ENCODE results near the gene TCF12. TPM values are rescaled to one million over a fixed set of nuclear protein-coding genes. Genes with fewer than 3 reads are reported as not detected.
"Not testable (repeated sequence)": the region's sequence is repeated elsewhere in the genome, so short reads cannot be mapped to it uniquely, and the experiment has no call there.

TCF12 gene
- total RNA-seq, 1 donor from 2014 or later: 144 TPM

DNA sequence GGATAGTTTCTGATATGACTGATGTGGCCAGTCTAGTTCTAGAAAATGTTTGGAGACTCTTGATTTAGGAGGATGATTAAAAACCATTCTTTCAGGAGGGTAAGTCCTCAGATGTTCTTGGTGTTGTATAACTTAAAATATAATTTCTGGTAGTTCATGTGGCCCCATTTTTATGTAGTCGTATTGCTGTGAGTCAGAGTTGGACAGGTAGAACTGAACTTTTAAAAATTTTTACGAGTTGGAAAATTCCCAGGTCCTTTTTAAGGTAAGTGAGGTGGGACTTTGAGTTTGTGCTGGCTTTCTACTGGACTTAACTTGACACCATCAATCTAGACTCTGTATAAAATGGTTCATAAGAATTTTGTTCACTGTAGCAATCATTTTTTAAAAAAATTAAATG is 92.3 kb downstream of the TCF12 start:
- Histone ChIP-seq H3K4me3 (no peak overlapping the region), H3K4me1 (no peaks in the 10 kb centered on the region), H3K9me3 (no peaks in the 10 kb centered on the region), H3K27ac (no peak overlapping the region), H3K27me3 (no peaks in the 10 kb centered on the region), H3K36me3 (no peaks in the 10 kb centered on the region)
- no peak for DNase-seq (ENCODE audit: low spot score in 2 of 2)
- TF ChIP-seq, protein P1, sequence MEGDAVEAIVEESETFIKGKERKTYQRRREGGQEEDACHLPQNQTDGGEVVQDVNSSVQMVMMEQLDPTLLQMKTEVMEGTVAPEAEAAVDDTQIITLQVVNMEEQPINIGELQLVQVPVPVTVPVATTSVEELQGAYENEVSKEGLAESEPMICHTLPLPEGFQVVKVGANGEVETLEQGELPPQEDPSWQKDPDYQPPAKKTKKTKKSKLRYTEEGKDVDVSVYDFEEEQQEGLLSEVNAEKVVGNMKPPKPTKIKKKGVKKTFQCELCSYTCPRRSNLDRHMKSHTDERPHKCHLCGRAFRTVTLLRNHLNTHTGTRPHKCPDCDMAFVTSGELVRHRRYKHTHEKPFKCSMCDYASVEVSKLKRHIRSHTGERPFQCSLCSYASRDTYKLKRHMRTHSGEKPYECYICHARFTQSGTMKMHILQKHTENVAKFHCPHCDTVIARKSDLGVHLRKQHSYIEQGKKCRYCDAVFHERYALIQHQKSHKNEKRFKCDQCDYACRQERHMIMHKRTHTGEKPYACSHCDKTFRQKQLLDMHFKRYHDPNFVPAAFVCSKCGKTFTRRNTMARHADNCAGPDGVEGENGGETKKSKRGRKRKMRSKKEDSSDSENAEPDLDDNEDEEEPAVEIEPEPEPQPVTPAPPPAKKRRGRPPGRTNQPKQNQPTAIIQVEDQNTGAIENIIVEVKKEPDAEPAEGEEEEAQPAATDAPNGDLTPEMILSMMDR (IDR thresholded peaks at IDR 0.05): no peak
- intact Hi-C loops (cut with DNase I): no loop called here

DNA sequence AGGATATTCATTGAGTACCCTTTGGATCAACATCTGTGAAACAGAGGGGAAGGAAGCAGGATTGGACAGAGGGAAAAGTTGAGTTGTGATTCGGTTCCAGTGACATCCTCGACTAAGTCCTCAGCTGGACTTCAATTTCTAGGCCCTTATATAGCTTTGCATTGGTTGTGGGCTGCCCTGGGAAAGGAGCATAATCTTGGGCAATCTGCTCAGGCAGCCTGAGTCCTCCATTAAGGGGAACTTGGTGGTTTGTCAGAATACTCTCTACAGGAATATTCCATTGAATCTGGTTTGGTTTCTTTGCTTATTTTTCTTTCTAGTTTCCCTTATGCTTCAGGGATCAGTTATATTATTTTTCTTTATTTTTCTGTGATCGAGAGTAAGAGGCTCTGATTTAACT is 94.1 kb downstream of the TCF12 start:
- H3K27ac ChIP-seq: no peak overlapping the region
- no peaks in the 10 kb centered on the region for H3K9me3 ChIP-seq
- no peak overlapping the region for H3K4me3 ChIP-seq
- H3K4me1 ChIP-seq: no peaks in the 10 kb centered on the region
- intact Hi-C loops (cut with DNase I): no loop called here
- DNase-seq (ENCODE audit: low spot score in 2 of 2): no peak
- no peaks in the 10 kb centered on the region for H3K36me3 ChIP-seq
- no peaks in the 10 kb centered on the region for H3K27me3 ChIP-seq
- TF ChIP-seq, protein P1 (IDR thresholded peaks at IDR 0.05): no peak

DNA sequence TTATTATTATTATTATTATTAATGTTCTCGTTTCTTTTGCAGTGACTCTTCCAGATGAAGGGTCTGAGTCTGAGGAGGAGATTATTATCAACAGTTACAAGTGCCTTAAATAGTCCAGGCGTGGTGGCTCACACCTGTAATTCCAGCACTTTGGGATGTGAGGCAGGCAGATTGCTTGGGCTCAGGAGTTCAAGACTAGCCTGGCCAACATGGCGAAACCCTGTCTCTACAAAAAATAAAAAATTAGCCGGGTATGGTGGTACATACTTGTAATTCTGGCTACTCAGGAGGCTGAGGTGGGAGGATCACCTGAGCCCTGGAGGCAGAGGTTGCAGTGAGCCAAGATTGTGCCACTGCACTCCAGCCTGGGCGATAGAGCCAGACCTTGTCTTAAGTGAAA is 96.5 kb downstream of the TCF12 start:
- intact Hi-C loops (cut with DNase I); H3K27me3 ChIP-seq; DNase-seq (ENCODE audit: low spot score in 2 of 2); H3K4me3 ChIP-seq; H3K4me1 ChIP-seq; H3K9me3 ChIP-seq; H3K27ac ChIP-seq; H3K36me3 ChIP-seq: not testable (repeated sequence)

DNA sequence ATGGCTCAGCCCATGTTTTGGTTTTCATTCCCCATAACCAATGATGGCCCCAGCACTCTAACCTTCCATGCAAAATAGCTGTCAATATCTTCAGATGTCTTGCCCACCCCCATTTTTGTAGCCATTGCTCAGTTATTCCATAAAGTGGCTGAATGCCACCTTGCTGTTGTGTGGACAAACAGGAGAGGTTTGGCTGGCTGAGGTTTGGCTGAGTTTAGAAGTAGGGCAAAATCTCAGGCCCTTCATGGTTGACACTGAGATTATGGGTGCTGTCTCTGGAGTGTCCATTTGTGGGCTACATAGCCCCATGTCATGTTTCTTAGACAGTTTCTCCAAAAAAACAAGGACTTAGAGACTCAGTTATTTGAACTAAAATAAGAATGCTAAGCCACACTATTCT is 96.9 kb downstream of the TCF12 start:
- Histone ChIP-seq H3K27me3 (no peaks in the 10 kb centered on the region), H3K9me3 (no peaks in the 10 kb centered on the region), H3K4me3 (no peak overlapping the region), H3K27ac (no peak overlapping the region), H3K4me1 (peaks cover 0 to 8% of the 10 kb centered on the region in 2 donors), H3K36me3 (no peaks in the 10 kb centered on the region)
- DNase-seq (ENCODE audit: low spot score in 2 of 2): no peak
- intact Hi-C loops (cut with DNase I): no loop called here
- TF ChIP-seq, protein P1 (IDR thresholded peaks at IDR 0.05): no peak

DNA sequence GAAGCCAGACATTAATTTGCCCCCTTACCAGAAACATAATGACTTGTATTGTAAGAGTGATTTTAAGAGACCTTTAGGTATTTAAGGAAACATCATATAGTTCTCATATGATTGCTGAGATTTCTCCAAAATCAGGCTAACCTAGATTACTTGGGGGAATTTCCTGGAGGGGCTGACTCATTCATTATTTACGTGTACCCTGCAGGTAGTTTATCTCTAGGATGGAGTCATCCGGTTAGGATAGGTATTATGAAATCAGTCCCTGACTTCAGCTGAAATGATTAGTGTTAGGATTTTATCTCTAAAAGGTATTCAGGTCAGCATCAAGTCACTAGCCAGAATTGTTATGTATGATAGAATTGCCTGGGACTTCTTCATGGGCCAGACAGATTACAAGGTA is 97.5 kb downstream of the TCF12 start:
- DNase-seq (ENCODE audit: low spot score in 2 of 2): no peak
- Histone ChIP-seq H3K4me3 (no peak overlapping the region), H3K36me3 (no peaks in the 10 kb centered on the region), H3K27ac (no peak overlapping the region), H3K4me1 (peaks cover 0 to 8% of the 10 kb centered on the region in 2 donors), H3K9me3 (no peaks in the 10 kb centered on the region), H3K27me3 (no peaks in the 10 kb centered on the region)
- intact Hi-C loops (cut with DNase I): no loop called here
- TF ChIP-seq, protein P1 (IDR thresholded peaks at IDR 0.05): no peak

DNA sequence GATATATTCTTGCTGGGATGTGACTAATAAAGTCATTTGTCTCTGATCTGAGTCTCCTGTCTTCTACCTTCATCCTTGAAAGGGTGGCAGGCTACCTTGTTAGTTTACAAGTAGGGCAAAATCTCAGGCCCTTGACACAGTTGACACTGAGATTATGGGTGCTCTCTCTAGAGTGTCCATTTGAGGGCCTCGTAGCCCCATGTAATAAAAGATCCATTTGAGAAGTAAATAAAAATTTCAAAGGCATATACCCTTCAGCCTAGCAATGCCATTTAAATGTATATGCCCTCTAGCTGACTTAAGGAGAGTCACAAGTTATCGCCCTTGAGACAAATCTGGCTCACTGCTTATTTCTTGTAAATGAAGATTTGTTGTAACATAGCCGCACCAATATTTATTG is 98.6 kb downstream of the TCF12 start:
- Histone ChIP-seq H3K27me3 (no peaks in the 10 kb centered on the region), H3K9me3 (no peaks in the 10 kb centered on the region), H3K4me1 (peaks cover 0 to 8% of the 10 kb centered on the region in 2 donors), H3K36me3 (no peaks in the 10 kb centered on the region), H3K4me3 (no peak overlapping the region), H3K27ac (no peak overlapping the region)
- DNase-seq (ENCODE audit: low spot score in 2 of 2): no peak
- TF ChIP-seq, protein P1 (IDR thresholded peaks at IDR 0.05): no peak
- intact Hi-C loops (cut with DNase I): no loop called here
